ENCODE data around the gene MYLK2.

The MYLK2 gene

DNA sequence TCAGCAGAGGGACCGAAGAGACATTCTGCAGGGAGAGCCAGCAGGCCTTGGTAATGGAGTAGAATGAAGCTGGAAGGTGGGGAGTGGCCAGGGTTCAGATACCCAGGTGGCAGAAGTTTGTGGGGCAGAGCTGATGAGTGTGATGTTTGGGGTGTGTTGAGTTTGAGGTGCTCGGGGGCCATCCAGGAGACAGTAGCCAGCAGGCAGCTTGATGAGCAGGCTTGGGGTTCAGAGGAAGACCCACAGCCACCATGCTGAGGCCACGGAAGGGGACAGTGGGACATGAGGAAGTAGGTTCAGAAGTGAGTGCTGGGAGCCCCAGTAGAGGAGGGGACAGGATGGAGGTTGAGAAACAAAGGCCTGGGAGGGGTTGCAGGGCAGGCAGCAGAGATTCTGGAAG is 37.4 kb downstream of the MYLK2 start:
- DNase-seq (ENCODE audit: low read depth) = no peak

GRCh38 chr20:31857861-31858759 is 39.0 kb downstream of the MYLK2 start:
- no peak for DNase-seq (ENCODE audit: low read depth)

DNA sequence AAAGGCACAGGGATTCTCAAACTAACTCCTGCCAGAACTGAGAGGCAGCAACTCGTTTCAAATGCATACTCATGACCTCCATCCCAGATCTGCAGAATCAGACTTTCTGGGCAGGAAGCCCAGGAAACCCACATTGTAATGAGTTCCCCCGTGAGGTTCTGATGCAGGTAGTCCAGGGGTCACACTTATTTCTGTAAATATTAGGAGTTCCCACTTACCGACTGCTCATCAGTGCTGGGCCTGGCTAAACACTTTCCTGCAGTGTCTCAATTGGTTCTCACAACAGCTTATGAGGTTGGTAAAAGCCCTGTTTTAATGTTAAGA is 39.6 kb downstream of the MYLK2 start:
- DNase-seq (ENCODE audit: low read depth) = no peak

DNA sequence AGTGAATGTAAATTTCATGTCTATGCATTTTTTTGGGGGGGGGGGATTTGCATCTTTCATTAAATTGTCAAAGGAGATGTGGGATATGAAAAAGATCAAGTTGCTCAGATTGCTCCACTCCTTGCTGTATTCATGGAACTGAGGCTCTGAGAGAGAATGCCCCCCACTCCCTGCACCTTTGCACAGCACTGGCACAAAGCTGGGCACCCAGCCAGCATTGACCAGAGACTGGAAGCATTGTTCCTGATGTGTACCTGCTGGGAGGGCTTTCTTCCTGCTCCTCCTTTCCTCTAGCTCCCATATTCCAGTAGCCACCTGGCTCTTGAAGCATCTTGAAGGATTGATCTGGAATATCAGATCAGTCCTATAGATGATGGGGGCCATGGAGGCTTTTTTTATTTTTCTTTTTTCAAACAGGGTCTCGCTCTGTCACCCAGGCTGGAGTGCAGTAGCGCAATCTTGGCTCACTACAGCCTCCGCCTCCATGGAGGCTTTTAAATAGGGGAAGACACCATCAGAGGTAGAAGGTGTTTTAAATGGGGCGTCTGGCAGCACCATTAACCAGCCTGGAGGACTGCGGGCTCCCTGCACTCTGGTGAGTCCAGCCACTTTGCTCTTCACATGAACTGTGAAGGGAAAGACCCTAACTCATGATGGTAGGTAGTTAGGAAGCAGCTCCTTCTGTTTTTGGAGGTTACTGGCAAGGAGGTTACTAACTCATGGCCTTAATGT is 40.3 kb downstream of the MYLK2 start:
- no peak for DNase-seq (ENCODE audit: low read depth)

GRCh38 chr20:31859998-31860380 is 40.8 kb downstream of the MYLK2 start:
- no peak for DNase-seq (ENCODE audit: low read depth)

DNA sequence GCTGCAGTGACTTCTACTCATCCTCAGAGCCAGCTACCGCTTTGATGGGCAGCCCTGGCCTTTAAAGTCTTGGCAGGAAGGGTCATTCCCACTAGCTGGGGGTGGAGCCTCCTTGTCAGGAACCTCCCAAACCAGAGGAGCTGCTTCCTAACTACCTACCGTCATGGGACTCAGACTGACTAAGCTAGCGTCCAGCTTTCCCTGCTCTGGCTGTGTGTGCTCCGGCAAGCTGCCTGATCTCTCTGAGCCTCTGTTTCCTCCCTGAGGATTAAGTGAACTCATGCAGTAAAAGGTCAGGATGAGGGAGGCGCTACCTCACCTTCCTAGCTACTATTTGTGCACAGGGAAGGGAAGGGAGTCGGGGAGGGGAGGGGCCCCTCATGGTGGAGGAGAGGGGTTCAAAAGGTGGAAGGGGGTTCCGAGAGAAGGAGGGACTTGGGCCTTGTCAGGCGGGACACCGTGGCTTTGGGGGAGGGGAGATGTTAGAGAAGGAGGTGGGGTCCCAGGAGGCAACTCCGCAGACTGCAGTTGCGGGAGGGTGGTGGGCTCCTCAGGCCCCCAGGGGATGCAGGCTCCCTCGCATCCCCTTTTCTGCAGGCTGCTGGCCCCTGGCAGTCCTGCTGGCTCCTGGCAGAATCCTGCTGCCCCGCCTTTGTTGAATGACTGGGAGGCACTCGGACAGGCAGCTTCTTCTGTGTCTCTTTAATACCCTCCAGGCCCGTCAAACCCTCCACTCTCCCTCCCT is 41.4 kb downstream of the MYLK2 start:
- no peak for DNase-seq (ENCODE audit: low read depth)

- no peak for DNase-seq (ENCODE audit: low read depth)
Measured at GRCh38 chr20:31861135-31861384, 41.9 kb downstream of the MYLK2 start.

DNA sequence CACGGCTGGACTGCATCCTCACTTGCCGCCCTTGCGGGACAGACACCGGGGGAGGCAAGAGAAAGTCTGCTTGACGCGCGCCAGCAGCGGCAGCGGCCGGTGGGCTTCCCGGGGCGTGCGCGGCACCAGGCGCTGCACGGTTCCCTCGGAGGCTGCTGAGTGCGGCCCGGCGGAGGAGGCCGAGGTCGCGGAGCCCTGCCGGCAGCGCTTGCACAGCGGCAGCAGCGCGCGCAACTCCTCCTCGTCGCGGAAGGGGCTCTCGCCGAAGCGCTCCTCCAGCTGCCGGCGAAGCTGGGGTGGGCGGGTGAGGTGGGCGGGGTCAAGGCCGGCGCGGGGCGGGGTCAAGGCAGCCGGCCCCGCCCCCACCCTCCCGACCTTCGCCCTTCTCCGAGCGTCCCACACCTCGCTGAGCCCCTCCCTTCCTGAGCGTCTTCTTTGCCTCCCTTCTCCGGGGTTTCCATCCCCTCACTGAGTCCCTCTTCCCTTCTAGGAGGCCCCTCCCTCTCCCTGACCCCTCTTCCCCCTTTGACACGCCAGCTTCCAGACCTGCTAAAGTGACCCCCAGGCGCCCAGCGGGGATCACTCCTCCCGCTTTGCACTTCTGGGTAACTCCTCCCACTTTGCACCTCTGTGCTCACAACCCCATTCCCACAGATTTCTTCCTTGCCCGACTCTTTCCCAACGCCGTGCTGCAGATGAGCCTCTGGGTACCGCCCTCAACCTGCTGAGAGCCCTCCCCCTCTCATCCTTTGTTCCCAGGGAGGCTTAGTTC is 42.4 kb downstream of the MYLK2 start:
- DNase-seq (ENCODE audit: low read depth) = peak; percentile 35

DNA sequence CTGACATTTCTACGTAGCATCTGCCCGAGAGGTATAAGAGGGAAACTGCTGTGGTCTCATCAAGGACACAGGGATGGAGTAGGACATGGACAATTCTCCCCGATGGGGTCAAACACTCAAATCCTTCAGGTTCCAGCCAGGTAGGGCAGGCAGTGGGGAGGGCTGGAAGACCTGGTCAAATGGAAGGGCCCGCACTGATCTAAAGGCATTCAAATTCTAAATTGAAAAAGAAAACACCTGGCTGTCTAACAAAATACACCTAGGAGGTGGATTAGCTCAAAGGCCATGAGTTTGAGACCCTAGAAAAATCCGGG is 43.0 kb downstream of the MYLK2 start:
- no peak for DNase-seq (ENCODE audit: low read depth)

DNA sequence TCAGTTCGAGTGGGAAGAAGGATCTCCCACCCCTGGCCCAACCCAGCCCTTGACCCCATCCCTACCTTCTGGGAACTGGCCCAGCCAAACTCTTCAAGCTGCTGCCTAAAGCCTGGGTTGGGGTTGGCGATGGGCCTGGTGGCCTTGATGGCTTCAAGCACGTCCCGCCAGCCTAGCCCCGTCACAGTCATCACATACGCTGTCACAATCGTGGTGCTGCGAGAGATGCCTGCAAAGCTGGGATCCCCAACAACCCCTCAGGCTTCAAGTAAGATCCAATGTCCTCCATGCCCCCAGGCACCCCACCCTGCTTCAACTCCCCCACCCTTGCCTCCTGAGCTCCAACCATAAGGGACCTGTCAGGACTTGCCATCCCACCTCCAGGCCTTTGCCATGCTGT is 43.4 kb downstream of the MYLK2 start:
- no peak for DNase-seq (ENCODE audit: low read depth)

GRCh38 chr20:31863296-31864085 is 44.3 kb downstream of the MYLK2 start:
- DNase-seq (ENCODE audit: low read depth) = no peak

DNA sequence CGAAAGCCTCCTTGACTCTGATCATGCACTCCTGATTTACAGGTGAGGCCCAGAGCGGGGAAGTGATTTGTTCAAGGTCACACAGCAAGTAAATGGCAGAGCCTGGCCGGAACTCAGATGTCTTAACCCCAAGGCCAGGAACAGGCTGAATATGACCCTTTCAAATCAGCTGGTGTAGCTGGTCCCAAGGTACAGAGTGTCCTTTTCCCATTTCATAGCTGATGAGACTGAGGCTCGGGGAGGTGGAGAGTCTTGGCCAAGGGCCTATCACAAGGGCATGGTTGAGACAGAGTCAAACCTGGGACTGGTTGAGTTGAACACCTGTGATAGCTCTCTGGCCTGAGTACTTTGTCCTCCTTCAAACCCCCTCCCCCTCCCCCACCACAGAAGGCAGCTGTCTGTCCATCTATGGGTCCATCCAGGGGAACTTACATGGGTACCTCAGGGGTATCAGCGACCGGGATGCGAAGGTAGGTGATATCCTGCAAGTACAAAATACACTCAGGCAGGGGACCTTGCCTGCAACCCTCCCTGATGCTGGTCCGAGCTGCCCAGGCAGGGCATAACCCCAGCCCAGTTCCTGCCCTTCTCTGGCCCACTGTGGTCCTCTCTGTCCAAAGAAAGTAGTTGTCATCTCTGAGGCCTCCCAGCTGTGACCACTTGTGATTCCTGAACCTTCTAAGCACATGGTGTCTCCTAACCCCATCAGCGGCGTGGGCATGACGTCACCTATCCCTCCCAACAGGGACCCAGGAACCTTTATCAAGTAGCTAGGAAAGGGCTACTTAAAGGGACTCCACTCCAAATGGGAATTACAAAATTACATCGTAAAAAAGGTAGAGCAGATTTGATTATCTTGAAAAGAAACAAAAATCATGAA is 45.6 kb downstream of the MYLK2 start:
- DNase-seq (ENCODE audit: low read depth) = no peak

DNA sequence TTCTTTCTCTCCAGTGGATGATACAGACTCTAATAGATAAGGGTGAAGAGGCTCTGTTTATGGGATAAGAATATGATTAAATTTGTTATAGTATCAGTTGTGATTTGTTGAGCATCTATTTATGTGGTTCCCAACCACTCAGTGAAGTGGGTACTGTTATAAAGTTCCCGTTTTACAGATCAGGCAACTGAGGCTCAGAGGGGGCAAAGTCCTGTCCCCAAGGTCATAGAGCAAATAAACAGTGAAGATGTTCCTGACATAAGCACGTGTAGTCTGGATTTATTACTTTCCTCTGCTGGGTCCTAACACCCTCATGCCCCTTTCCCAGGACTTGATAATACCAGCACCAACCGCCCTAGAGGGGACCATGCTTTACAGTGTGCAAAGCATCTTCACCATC is 47.1 kb downstream of the MYLK2 start:
- DNase-seq (ENCODE audit: low read depth) = no peak

- no peak for DNase-seq (ENCODE audit: low read depth)
Measured at GRCh38 chr20:31868853-31869672, 49.9 kb downstream of the MYLK2 start.

- DNase-seq (ENCODE audit: low read depth) = no peak
Measured at GRCh38 chr20:31869673-31869941, 50.5 kb downstream of the MYLK2 start.

DNA sequence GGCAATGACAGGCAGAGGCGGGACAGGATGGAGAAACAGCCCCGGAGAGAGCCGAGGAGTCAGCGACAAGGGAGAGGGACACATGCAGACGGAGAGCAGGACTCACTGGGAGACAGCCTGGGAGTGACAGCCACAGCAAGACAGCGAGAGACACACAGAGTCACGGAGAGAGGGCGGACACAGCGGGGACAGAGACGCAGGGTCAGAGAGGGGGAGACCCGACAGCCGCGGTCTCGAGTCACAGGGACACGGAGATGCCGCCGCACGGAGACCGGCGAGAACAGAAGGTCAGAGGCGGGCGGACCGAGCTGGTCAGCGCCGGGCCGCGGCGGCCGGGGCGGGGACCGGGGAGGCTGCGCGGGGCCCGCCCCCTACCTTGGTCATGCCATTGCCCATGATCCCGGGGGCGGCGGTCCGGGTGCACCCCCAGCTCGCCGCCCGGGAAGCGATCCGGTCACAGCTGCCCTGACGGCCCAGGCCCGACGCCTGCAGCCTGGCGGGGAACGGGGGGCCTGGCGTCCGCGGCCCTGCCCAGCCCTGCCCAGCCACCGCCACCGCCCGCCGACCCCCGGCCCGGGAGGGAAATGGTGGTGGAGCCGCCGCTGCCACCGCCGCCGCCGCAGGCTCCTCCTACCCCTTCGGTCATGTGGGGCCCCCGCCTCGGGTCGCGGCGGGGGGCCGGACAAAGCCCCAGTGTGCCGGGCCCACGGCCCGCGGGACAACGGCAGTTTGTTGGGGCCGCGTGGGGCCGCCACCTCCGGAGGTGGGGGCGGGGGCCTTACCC is 51.0 kb downstream of the MYLK2 start, which contains the start of the genes DUSP15 and TTLL9:
TSS of gene DUSP15 (minus strand) at position 586 of the 784 bp plus-strand sequence. CDS start at position 396, 190 bp downstream.
TSS of gene TTLL9 (plus strand) at position 693 of the 784 bp plus-strand sequence. CDS start 493 bp downstream, outside the sequence.
- DNase-seq (ENCODE audit: low read depth) = no peak

GRCh38 chr20:31870726-31871617 is 51.8 kb downstream of the MYLK2 start:
- no peak for DNase-seq (ENCODE audit: low read depth)

- DNase-seq (ENCODE audit: low read depth) = no peak
Measured at GRCh38 chr20:31871618-31871954, 52.4 kb downstream of the MYLK2 start.

All from stimulated activated CD8-positive, alpha-beta memory T cell treated with anti-CD3 and anti-CD28 coated beads, Interleukin-12 subunit alpha, Interleukin-12 subunit beta, amount 100 ng/mL, for 1 hour (primary cell).